HG03095 (cell line): ENCODE data around the gene PELI2.
A peak's percentile ranks its signal among the peaks of the same experiment; 100 is the strongest.

Experiments
- ATAC-seq: cut with Tn5 transposase; IDR thresholded peaks from one replicate; pipeline ENCODE4 v1.9.1; 2021; ENCODE audit warnings: moderate library complexity; ENCODE audit not compliant: unreplicated experiment

Gene PELI2

DNA sequence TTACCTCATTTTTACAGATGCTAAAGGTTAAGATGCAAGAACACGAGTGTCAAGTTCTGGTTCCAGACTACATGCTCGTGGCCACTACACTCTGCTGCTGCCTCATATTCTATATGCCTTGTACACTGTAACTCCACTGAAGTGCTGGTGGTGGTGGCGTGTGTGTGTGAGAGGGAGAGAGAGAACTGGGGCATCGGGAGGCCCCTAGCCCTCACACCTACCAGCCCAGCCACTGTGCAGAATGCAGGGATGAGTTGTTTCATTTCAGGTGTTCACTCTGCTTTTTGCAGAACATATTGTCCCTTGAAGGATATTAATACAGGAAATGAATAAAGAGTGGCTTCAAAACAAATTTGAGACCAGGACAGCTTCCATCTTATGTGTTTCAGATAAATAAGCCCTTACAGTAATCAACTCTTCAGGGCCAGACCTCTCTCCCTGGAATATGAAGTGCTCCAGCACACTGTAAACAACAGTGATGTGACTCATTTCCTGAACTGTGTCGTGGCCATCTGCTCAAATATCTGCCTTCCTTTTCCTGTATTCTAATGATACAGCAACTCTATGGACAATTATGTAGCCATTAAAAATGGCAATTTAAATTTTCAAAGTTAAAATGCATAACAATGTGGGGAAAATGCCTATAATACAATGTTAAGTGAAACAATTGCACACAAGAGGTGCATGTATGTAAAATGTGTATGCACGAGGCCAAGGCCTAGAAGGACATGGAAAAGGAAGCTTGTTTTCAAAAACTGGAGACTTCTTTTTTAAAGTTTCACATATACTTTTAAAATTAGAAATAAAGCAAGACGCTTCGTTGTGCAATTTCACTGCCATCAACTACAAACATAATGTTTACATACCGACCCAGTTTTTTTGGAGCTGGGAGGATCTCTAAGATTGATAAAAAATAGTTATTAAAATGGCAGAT is 215.4 kb downstream of the PELI2 start:
- ATAC-seq: no peak

DNA sequence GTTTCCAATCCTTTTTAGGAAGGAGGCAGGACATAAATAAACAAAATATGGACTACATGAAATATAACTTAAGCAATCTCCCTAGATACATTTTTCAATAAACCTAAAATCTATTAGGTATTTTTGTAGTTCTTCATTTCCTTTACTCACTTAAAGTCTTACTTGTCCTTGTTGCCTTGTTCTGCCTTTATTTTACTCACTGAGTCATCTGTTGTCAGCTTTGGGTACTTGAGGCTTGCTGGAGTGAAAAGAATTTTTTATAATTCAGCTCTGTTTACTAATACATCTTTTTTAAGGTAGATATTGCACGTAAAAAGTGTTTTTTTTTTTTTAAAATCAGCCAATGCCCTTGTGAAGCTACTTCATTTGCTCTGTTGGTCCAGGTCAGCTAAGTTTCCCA is 216.2 kb downstream of the PELI2 start:
- no peak for ATAC-seq

DNA sequence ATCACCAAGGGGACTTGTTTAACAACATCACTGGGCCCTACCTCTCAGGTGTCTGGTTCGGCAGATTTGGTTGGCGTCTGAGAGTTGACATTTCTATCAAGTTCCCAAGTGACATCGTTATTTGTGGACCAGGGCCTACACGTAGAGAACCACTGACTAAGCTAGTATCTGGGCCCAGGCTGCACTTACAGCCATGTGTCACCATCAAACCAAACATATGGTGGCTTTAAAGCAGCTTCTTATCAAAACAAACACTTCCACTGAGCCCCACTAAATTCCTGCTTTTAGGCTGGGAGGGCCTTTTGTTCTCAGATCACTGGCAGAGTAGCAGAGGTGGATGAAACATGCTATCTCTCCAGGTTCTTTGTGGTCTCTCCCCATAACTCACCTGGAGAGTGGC is 220.5 kb downstream of the PELI2 start:
- no peak for ATAC-seq

DNA sequence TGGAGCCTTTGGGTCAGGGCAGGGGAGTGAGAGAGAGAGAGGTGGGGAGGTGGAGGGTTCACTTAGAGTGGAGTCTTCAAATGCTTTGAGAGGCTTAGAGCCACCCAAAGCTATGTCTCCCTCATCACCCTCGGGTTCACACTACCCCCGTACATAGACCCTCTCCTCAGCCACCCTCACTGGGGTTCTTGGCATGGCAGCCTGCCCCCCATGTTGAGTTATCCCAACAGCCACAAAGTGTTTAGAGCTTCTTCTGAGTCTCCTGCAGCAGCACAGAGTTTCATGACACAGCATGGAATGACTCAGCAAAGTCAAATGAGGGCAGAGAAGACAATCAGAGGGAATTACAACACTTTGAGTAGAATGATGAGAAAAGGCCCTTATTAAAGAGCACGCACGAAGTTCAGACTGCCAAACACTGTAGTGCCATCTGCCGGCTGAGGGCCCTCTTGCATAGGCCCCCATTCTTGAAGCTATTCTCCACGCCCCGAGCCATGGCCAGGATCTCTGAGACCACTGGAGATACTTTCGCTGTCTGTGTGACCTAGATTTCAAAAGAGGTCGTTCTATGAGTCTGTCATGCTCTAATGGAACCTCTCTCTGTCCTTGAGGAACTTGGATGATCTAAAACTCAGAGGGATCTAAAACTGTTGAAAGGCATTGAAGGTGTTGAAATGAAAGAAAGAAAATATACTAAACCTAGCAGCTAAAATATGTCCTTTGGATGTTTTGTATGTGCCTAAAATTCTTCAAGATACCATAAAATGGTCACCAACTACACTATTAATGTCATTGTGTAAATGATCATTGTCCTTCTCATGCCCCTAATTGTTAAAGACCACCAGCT is 221.9 kb downstream of the PELI2 start:
- no peak for ATAC-seq

GRCh38 chr14:56340932-56341331 is 222.7 kb downstream of the PELI2 start:
- ATAC-seq: no peak

- ATAC-seq: peak; percentile 34
Observed at GRCh38 chr14:56341766-56342493, 223.7 kb downstream of the PELI2 start.

DNA sequence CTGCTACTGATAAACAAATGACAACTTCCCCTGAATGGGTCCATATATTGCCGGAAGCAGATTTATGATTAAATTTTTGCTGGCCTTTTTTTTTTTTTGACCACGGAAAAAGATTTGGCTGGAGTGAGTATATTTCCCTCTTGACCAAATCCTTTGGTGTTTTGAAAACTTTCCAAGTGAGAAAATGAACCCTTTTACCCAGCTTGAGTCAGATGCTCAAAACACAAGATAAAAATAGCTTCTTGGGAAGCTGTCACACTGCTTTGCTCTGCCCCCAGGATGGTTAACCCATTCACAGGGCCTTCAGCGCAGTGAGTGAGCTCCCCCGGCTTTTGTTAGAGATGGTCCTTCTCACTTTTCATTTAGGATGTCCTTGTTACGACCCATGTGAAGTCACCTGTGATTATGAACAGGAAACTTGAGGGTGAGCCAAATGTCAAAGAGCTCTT is 224.3 kb downstream of the PELI2 start:
- ATAC-seq: peak; percentile 44

- no peak for ATAC-seq
Observed at GRCh38 chr14:56349960-56350359, 231.7 kb downstream of the PELI2 start.
